Measurements from ENCODE around the gene VSX2. TPM values are rescaled to one million over a fixed set of nuclear protein-coding genes. Genes with fewer than 3 reads are reported as not detected.

The VSX2 gene
- total and polyA plus RNA-seq, 2 experiments from 2014 or later, result not detected

DNA sequence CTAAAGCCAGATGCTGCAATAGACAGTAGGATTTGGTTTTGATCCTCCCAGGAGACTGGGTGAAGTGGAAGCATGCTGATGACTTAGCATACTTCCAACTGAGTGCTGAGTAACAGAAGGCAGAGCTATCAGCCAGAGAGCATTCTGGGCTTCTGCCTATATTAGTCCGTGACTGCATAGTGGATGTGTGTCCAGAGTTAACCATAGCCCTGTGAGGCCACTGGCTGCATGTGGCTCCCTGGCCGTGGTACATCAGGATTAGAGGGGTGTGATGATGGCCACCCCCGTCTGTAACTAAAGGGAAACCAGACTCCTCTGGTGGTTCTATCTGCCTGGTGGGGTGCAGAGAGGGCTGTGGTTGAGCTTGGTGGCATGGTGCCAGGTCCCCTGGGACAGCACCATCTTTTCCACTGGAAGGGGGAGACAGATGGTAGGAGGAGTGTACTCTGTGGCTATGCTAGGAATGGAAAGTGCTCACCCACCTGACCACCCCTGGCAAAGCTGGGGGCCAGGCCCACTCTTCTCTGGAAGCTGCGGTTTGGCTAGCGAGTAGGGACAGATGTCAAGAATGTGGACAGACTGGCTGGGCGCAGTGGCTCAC, 36.1 kb downstream of the VSX2 start:
- no peak overlapping the region for H3K4me2 ChIP-seq

DNA sequence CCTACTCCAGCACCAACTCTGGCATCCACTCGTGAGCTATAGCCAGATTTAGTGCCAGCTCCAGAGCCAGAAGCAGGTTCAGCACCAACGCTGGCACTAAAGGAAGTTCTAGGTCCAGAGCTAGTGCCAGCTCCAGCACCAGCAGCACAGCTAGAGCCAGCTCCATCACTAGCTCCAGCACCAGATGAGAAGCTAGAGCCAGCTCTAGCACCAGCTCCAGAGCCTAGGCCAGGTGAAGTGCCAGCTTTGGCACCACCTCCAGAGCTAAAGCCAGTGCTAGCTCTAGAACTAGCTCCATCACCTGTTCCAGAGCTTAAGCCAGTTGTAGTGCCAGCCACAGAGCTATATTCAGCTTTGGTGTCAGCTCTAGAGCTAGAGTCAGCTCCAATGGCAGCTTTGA, 38.8 kb downstream of the VSX2 start:
- WGBS (ENCODE audit: low lambda C conversion rate, missing lambda C conversion rate), result 92% methylated on average over 2 of the region's 2 CpGs
- TF ChIP-seq, protein P1, sequence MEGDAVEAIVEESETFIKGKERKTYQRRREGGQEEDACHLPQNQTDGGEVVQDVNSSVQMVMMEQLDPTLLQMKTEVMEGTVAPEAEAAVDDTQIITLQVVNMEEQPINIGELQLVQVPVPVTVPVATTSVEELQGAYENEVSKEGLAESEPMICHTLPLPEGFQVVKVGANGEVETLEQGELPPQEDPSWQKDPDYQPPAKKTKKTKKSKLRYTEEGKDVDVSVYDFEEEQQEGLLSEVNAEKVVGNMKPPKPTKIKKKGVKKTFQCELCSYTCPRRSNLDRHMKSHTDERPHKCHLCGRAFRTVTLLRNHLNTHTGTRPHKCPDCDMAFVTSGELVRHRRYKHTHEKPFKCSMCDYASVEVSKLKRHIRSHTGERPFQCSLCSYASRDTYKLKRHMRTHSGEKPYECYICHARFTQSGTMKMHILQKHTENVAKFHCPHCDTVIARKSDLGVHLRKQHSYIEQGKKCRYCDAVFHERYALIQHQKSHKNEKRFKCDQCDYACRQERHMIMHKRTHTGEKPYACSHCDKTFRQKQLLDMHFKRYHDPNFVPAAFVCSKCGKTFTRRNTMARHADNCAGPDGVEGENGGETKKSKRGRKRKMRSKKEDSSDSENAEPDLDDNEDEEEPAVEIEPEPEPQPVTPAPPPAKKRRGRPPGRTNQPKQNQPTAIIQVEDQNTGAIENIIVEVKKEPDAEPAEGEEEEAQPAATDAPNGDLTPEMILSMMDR (IDR thresholded peaks at IDR 0.05; ENCODE audit: poor library complexity), result no peak
- TF ChIP-seq EZH2phosphoT487 (IDR thresholded peaks at IDR 0.05; ENCODE audit: low read depth, severe bottlenecking, unreplicated experiment), result no peak
- TF ChIP-seq EZH2 (IDR thresholded peaks at IDR 0.05; ENCODE audit: borderline replicate concordance), result no peak
- H3K27me3 ChIP-seq, result no peaks in the 10 kb centered on the region

More for the DNA sequence above, 36.1 kb downstream of the VSX2 start:
- Histone ChIP-seq H3K9me3 (ENCODE audit: low read depth) (no peaks in the 10 kb centered on the region), H3K4me1 (ENCODE audit: insufficient read depth) (no peaks in the 10 kb centered on the region), H3K79me2 (no peaks in the 10 kb centered on the region), H2AFZ (no peak overlapping the region), H3K36me3 (replicated peaks; ENCODE audit: insufficient read depth, low read depth) (no peaks in the 10 kb centered on the region), H3K9me2 (replicated peaks; ENCODE audit: insufficient read depth) (no peaks in the 10 kb centered on the region), H3K27ac (no peak overlapping the region), H4K20me1 (ENCODE audit: insufficient read depth, poor library complexity, severe bottlenecking) (no peaks in the 10 kb centered on the region), H3K4me3 (no peak overlapping the region), H3K27me3 (no peaks in the 10 kb centered on the region)
- whole genome bisulfite sequencing (ENCODE audit: low lambda C conversion rate, missing lambda C conversion rate), result 63% methylated on average over 6 of the region's 6 CpGs
- peak; percentile 59 for DNase-seq (ENCODE audit: low spot score)
- no peak for TF ChIP-seq EZH2phosphoT487 (IDR thresholded peaks at IDR 0.05; ENCODE audit: low read depth, severe bottlenecking, unreplicated experiment)
- TF ChIP-seq, protein P1 (IDR thresholded peaks at IDR 0.05; ENCODE audit: poor library complexity), result no peak
- TF ChIP-seq EZH2 (IDR thresholded peaks at IDR 0.05; ENCODE audit: borderline replicate concordance), result no peak

DNA sequence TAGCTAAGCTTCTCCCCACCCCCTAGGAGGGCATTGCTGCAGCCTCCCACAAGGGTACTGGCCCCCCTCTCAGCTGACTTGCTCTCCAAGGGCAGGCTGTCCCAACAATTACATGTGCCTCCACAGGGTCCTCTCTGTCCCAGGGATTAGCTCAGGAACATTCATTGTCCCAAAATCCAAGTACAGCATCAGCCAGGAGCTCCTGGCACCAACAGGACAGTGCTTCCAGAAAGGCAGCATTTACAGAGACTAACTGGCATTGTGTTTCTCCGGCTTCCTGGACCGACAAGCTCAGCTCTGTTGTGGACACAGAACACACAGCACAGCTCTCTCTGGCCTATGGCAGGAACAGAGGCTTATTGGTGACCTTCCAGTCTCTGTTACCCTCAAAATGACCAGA, 41.8 kb downstream of the VSX2 start:
- H3K27ac ChIP-seq, result no peak overlapping the region
- H4K20me1 ChIP-seq (ENCODE audit: insufficient read depth, poor library complexity, severe bottlenecking), result no peaks in the 10 kb centered on the region
- no peak for DNase-seq (ENCODE audit: low spot score)
- no peak for TF ChIP-seq EZH2phosphoT487 (IDR thresholded peaks at IDR 0.05; ENCODE audit: low read depth, severe bottlenecking, unreplicated experiment)
- TF ChIP-seq, protein P1 (IDR thresholded peaks at IDR 0.05; ENCODE audit: poor library complexity), result no peak
- TF ChIP-seq EZH2 (IDR thresholded peaks at IDR 0.05; ENCODE audit: borderline replicate concordance), result no peak
- no peaks in the 10 kb centered on the region for H3K9me2 ChIP-seq (replicated peaks; ENCODE audit: insufficient read depth)
- H3K79me2 ChIP-seq, result no peaks in the 10 kb centered on the region
- H3K27me3 ChIP-seq, result no peaks in the 10 kb centered on the region
- no peak overlapping the region for H2AFZ ChIP-seq
- H3K4me1 ChIP-seq (ENCODE audit: insufficient read depth), result no peaks in the 10 kb centered on the region
- H3K9me3 ChIP-seq (ENCODE audit: low read depth), result no peaks in the 10 kb centered on the region
- WGBS (ENCODE audit: low lambda C conversion rate, missing lambda C conversion rate), result 98% methylated on average over 2 of the region's 2 CpGs
- no peak overlapping the region for H3K4me3 ChIP-seq
- no peak overlapping the region for H3K4me2 ChIP-seq
- H3K36me3 ChIP-seq (replicated peaks; ENCODE audit: insufficient read depth, low read depth), result no peaks in the 10 kb centered on the region

More for the DNA sequence above, 38.8 kb downstream of the VSX2 start:
- H3K79me2 ChIP-seq, result no peaks in the 10 kb centered on the region
- no peak for DNase-seq (ENCODE audit: low spot score)
- H3K4me2 ChIP-seq, result no peak overlapping the region
- H4K20me1 ChIP-seq (ENCODE audit: insufficient read depth, poor library complexity, severe bottlenecking), result no peaks in the 10 kb centered on the region
- H3K4me3 ChIP-seq, result no peak overlapping the region
- no peak overlapping the region for H2AFZ ChIP-seq
- no peaks in the 10 kb centered on the region for H3K4me1 ChIP-seq (ENCODE audit: insufficient read depth)
- no peaks in the 10 kb centered on the region for H3K9me2 ChIP-seq (replicated peaks; ENCODE audit: insufficient read depth)
- H3K36me3 ChIP-seq (replicated peaks; ENCODE audit: insufficient read depth, low read depth), result no peaks in the 10 kb centered on the region
- no peaks in the 10 kb centered on the region for H3K9me3 ChIP-seq (ENCODE audit: low read depth)
- H3K27ac ChIP-seq, result no peak overlapping the region
